Left renal pelvis (tissue), 4 donors: Measurements from ENCODE around the gene ZMIZ2. TPM values are rescaled to one million over a fixed set of nuclear protein-coding genes. Genes with fewer than 3 reads are reported as not detected.
"Not testable (repeated sequence)": the region's sequence is repeated elsewhere in the genome, so short reads cannot be mapped to it uniquely, and the experiment has no call there.

Experiments
- DNase-seq, 4 donors: peaks; one replicate each; pipeline ENCODE4 v3.0.0-alpha.2; 2013; ENCODE audit warnings: low read depth in 4 of 4, low spot score in 3 of 4
- polyA plus RNA-seq, 4 donors: library from polyadenylated mRNA; unstranded; fragments of 120-200 nt; gene quantifications; one replicate each; pipeline ENCODE4 v1.2.1, GENCODE V29; 2013; ENCODE audit not compliant: insufficient read length in 4 of 4

The ZMIZ2 gene
- polyA plus RNA-seq, 4 donors: 47.2 to 101 (median 58.3) TPM

GRCh38 chr7:44726250-44726649 is 22.4 kb upstream of the ZMIZ2 start:
- not testable (repeated sequence) for DNase-seq

GRCh38 chr7:44727158-44727936 is 21.3 kb upstream of the ZMIZ2 start:
- DNase-seq: no peak

- DNase-seq: no peak
These were observed 20.7 kb upstream of the ZMIZ2 start for GRCh38 chr7:44727937-44728262.

- DNase-seq: no peak
These were observed 18.6 kb upstream of the ZMIZ2 start for GRCh38 chr7:44729949-44730590.

GRCh38 chr7:44732971-44733370 is 15.7 kb upstream of the ZMIZ2 start:
- DNase-seq: not testable (repeated sequence)

GRCh38 chr7:44733708-44734481 is 14.8 kb upstream of the ZMIZ2 start:
- no peak for DNase-seq

- DNase-seq: no peak
These were observed 13.1 kb upstream of the ZMIZ2 start for GRCh38 chr7:44735403-44736165.

GRCh38 chr7:44736896-44737295 is 11.8 kb upstream of the ZMIZ2 start:
- no peak for DNase-seq

GRCh38 chr7:44738051-44738723 is 10.5 kb upstream of the ZMIZ2 start:
- DNase-seq: no peak

- no peak for DNase-seq
These were observed 9.6 kb upstream of the ZMIZ2 start for GRCh38 chr7:44738876-44739665.

GRCh38 chr7:44740055-44740454 is 8.6 kb upstream of the ZMIZ2 start:
- DNase-seq: no peak

- no peak for DNase-seq
These were observed 4.9 kb upstream of the ZMIZ2 start for GRCh38 chr7:44743750-44744149.

- DNase-seq: no peak
These were observed 493 bp downstream of the ZMIZ2 start for GRCh38 chr7:44748948-44749731.

- DNase-seq: no peak
These were observed 1.3 kb downstream of the ZMIZ2 start for GRCh38 chr7:44749992-44750391.

- no peak for DNase-seq
These were observed 1.8 kb downstream of the ZMIZ2 start for GRCh38 chr7:44750424-44750823.

- DNase-seq: no peak
These were observed 2.4 kb downstream of the ZMIZ2 start for GRCh38 chr7:44750921-44751571.

- no peak for DNase-seq
These were observed 4.2 kb downstream of the ZMIZ2 start for GRCh38 chr7:44752822-44753221.
